Sigmoid colon (tissue), 4 donors: ENCODE data around the gene SLC5A11.

Experiments
- EP300 ChIP-seq, 4 donors: sonication (generic); formaldehyde crosslinking; IDR thresholded peaks; one replicate each; pipeline ENCODE4 v1.6.1; 2017; ENCODE audit warnings: antibody characterized with exemption in 4 of 4
- POLR2A ChIP-seq, 2 donors: fragments of 450-650 bp; IDR thresholded peaks; one replicate each; pipeline ENCODE4 v1.6.1; 2016; ENCODE audit warnings: antibody characterized with exemption in 2 of 2, mild to moderate bottlenecking in 2 of 2, moderate library complexity in 2 of 2
- POLR2AphosphoS5 ChIP-seq, 4 donors: sonication (generic); formaldehyde crosslinking; IDR thresholded peaks; one replicate each; pipeline ENCODE4 v1.6.1; 2017; ENCODE audit warnings: antibody characterized with exemption in 4 of 4
- TF ChIP-seq, protein P1 (sequence below), 4 experiments: fragments of 450-650 bp in 3 of 4; fragments of 200-600 bp in 1 of 4; IDR thresholded peaks; one replicate each; pipeline ENCODE4 v1.5.1; 2016 to 2019; ENCODE audit warnings: antibody characterized with exemption in 4 of 4, mild to moderate bottlenecking in 3 of 4, moderate library complexity in 2 of 4

DNA sequence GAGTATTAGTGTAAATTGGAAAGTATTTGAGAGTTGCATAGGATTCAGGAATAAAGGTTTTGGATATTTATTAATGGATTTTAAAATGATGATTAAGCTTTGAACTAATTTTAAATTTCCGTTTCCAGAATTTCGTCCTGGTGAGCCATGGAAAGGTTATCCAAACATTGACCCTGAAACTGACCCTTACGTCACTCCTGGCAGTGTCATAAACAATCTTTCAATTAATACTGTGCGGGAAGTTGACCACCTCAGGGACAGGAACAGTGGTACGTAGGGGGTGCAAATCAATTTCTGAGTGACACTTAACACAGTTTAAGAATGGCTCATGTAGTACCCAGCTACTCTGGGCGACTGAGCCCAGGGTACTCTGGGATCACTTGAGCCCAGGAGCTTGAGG, 29.1 kb upstream of the SLC5A11 start:
- TF ChIP-seq POLR2AphosphoS5 (IDR thresholded peaks at IDR 0.05): no peak
- TF ChIP-seq, protein P1, sequence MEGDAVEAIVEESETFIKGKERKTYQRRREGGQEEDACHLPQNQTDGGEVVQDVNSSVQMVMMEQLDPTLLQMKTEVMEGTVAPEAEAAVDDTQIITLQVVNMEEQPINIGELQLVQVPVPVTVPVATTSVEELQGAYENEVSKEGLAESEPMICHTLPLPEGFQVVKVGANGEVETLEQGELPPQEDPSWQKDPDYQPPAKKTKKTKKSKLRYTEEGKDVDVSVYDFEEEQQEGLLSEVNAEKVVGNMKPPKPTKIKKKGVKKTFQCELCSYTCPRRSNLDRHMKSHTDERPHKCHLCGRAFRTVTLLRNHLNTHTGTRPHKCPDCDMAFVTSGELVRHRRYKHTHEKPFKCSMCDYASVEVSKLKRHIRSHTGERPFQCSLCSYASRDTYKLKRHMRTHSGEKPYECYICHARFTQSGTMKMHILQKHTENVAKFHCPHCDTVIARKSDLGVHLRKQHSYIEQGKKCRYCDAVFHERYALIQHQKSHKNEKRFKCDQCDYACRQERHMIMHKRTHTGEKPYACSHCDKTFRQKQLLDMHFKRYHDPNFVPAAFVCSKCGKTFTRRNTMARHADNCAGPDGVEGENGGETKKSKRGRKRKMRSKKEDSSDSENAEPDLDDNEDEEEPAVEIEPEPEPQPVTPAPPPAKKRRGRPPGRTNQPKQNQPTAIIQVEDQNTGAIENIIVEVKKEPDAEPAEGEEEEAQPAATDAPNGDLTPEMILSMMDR (IDR thresholded peaks at IDR 0.05): no peak
- no peak for TF ChIP-seq POLR2A (IDR thresholded peaks at IDR 0.05)
- TF ChIP-seq EP300 (IDR thresholded peaks at IDR 0.05): no peak
